ENCODE data around the gene PDE4D.

- TF ChIP-seq POLR2A (IDR thresholded peaks at IDR 0.05) (no peak), CTCF (IDR thresholded peaks at IDR 0.05) (no peak)
Observed at GRCh38 chr5:59473611-59474010, 419.9 kb downstream of the PDE4D start.
